Gastrocnemius medialis (tissue), 4 donors: Measurements from ENCODE around the gene TCF7L2. TPM values are rescaled to one million over a fixed set of nuclear protein-coding genes. Genes with fewer than 3 reads are reported as not detected.

Experiments
- ATAC-seq, 2 donors: fragments of 150-250 bp; one replicate each; pipeline ENCODE4 v1.9.1; 2016
- DNase-seq, 2 donors: peaks; one replicate each; pipeline ENCODE4 v3.0.0-alpha.2; 2019
- H3K27ac ChIP-seq, 4 donors: fragments of 200-600 bp; sonication (generic); 1 replicate in 1 of 4; 2 replicates in 3 of 4; pipeline ENCODE4 v1.5.1; 2016 to 2018; ENCODE audit warnings: mild to moderate bottlenecking in 2 of 4, moderate library complexity in 1 of 4
- H3K27me3 ChIP-seq, 3 donors: fragments of 200-600 bp; sonication (generic) in 2 of 3; 1 replicate in 1 of 3; 2 replicates in 2 of 3; pipeline versions ENCODE4 v1.5.1 to v1.6.0; 2016 to 2019; ENCODE audit warnings: mild to moderate bottlenecking in 1 of 3, moderate library complexity in 1 of 3
- H3K36me3 ChIP-seq, 2 donors: fragments of 200-600 bp; sonication (generic) in 1 of 2; one replicate each; pipeline ENCODE4 v1.5.1; 2017 to 2018
- H3K4me1 ChIP-seq, 2 donors: fragments of 200-600 bp; sonication (generic) in 1 of 2; one replicate each; pipeline ENCODE4 v1.5.1; 2016 to 2017; ENCODE audit warnings: mild to moderate bottlenecking in 2 of 2
- H3K4me3 ChIP-seq, 4 donors: fragments of 200-600 bp; sonication (generic) in 3 of 4; 1 replicate in 1 of 4; 2 replicates in 3 of 4; pipeline ENCODE4 v1.5.1; 2016 to 2019; ENCODE audit warnings: mild to moderate bottlenecking in 2 of 4
- H3K9me3 ChIP-seq, 3 donors: fragments of 200-600 bp; sonication (generic) in 2 of 3; 1 replicate in 1 of 3; 2 replicates in 2 of 3; pipeline ENCODE4 v1.5.1; 2016 to 2019
- POLR2A ChIP-seq, 2 donors: fragments of 450-650 bp; IDR thresholded peaks; one replicate each; pipeline ENCODE4 v1.6.1; 2017; ENCODE audit warnings: antibody characterized with exemption in 2 of 2, mild to moderate bottlenecking in 2 of 2, moderate library complexity in 2 of 2
- in situ Hi-C, 4 donors: fragments of 200-750 bp; cut with MboI; loops; one replicate each; pipeline versions ENCODE4 v1.15.0 to v1.8.0; 2017; ENCODE audit warnings: low sequenced_read_pairs in 4 of 4
- intact Hi-C: fragments of 100-400 bp; cut with DNase I; formaldehyde crosslinking; loops from one replicate; pipeline ENCODE4 v1.15.1; 2023; ENCODE audit warnings: low total_unique reads
- total RNA-seq, 4 donors: library from RNA; depleted of rRNA; stranded (reverse); fragments of >200 nt; gene quantifications; one replicate each; pipeline versions ENCODE4 v1.1.0 to v1.2.3, GENCODE V29; 2016
- TF ChIP-seq, protein P1 (sequence below), 5 experiments: fragments of 450-650 bp in 3 of 5; fragments of 200-600 bp in 2 of 5; sonication (generic) in 2 of 5; IDR thresholded peaks in 4 of 5; conservative IDR thresholded peaks in 1 of 5; 1 replicate in 4 of 5; 2 replicates in 1 of 5; pipeline ENCODE4 v1.5.1; 2016 to 2019; ENCODE audit warnings: antibody characterized with exemption in 5 of 5, mild to moderate bottlenecking in 3 of 5, moderate library complexity in 3 of 5

TCF7L2 gene
- total RNA-seq, 4 donors from 2014 or later = 4.6 to 5.1 (median 5.0) TPM

DNA sequence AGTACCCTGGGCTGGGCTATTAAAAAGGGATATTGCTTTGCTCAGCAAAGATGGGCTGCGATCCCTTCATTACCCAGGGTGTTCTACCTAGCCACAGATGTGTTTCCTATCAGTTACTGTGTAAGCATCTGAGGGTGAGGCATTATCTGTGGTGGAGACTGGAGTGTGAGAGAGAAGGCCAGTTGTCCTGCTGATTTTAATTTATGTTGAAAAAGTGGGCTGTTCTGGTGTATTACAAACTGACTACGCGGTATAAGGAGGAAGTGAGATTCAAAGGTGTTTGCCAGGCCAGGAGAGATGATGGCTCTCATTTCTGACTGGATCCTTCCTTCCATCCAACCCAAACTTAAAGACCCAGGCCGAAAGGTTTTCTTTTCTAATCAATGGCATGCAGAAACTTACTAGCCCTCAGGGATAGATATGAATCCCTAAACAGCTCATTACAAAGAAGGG lies 7.6 kb downstream of the TCF7L2 start:
- H3K36me3 ChIP-seq = no peaks in the 10 kb centered on the region
- TF ChIP-seq, protein P1, sequence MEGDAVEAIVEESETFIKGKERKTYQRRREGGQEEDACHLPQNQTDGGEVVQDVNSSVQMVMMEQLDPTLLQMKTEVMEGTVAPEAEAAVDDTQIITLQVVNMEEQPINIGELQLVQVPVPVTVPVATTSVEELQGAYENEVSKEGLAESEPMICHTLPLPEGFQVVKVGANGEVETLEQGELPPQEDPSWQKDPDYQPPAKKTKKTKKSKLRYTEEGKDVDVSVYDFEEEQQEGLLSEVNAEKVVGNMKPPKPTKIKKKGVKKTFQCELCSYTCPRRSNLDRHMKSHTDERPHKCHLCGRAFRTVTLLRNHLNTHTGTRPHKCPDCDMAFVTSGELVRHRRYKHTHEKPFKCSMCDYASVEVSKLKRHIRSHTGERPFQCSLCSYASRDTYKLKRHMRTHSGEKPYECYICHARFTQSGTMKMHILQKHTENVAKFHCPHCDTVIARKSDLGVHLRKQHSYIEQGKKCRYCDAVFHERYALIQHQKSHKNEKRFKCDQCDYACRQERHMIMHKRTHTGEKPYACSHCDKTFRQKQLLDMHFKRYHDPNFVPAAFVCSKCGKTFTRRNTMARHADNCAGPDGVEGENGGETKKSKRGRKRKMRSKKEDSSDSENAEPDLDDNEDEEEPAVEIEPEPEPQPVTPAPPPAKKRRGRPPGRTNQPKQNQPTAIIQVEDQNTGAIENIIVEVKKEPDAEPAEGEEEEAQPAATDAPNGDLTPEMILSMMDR (IDR thresholded peaks at IDR 0.05 in 4 of 5, conservative IDR thresholded peaks at IDR 0.05 in 1 of 5) = no peak
- peaks cover 46 to 60% of the 10 kb centered on the region in 2 donors for H3K4me1 ChIP-seq
- DNase-seq (no peak), ATAC-seq (no peak)
- intact Hi-C loops = no loop called here
- H3K9me3 ChIP-seq = no peaks in the 10 kb centered on the region
- in situ Hi-C loops = no loop called here
- no peaks in the 10 kb centered on the region for H3K27me3 ChIP-seq
- H3K4me3 ChIP-seq = no peak overlapping the region
- peak overlapping the region in 1 of 4 donors; percentile 32 for H3K27ac ChIP-seq

DNA sequence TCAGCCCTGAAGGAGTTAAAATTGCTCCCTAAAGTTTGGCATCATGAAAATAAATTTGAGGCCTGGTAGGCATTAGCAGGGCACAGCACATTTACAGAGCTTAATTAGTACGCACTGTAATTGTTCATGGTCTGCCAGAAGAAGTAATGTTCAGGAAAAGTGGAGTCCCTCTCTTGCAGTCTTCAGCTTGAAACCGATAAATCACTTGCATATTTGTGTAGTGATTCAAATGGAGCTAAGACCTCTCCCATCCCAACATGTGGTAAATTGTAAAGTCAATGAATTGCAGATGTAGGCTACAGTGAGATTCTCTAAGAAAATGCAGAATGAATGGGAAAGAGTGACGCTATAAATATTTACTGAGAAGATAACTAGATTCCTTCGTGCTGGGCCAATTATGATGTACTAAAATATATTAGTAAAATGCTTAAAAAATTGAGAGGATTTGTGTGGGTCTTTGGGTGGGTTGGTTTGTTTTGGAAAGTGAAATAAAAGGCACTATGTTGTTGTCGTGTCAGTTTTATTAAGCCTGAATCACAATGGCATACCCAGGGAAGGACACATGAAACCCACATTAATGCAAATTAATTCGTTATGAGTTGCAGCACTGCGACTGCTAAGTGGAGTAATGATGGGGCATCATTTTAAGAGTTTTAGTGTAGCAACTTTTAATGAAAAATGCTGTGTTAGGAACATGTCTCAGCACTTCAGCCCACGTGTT lies 8.4 kb downstream of the TCF7L2 start:
- intact Hi-C loops (no loop called here), in situ Hi-C loops (no loop called here)
- H3K36me3 ChIP-seq = no peaks in the 10 kb centered on the region
- no peaks in the 10 kb centered on the region for H3K27me3 ChIP-seq
- H3K4me3 ChIP-seq = no peak overlapping the region
- H3K27ac ChIP-seq = no peak overlapping the region
- TF ChIP-seq POLR2A (IDR thresholded peaks at IDR 0.05) = no peak
- TF ChIP-seq, protein P1 (IDR thresholded peaks at IDR 0.05 in 4 of 5, conservative IDR thresholded peaks at IDR 0.05 in 1 of 5) = no peak
- ATAC-seq (no peak), DNase-seq (no peak)
- H3K9me3 ChIP-seq = no peaks in the 10 kb centered on the region
- H3K4me1 ChIP-seq = peaks cover 48 to 52% of the 10 kb centered on the region in 2 donors

DNA sequence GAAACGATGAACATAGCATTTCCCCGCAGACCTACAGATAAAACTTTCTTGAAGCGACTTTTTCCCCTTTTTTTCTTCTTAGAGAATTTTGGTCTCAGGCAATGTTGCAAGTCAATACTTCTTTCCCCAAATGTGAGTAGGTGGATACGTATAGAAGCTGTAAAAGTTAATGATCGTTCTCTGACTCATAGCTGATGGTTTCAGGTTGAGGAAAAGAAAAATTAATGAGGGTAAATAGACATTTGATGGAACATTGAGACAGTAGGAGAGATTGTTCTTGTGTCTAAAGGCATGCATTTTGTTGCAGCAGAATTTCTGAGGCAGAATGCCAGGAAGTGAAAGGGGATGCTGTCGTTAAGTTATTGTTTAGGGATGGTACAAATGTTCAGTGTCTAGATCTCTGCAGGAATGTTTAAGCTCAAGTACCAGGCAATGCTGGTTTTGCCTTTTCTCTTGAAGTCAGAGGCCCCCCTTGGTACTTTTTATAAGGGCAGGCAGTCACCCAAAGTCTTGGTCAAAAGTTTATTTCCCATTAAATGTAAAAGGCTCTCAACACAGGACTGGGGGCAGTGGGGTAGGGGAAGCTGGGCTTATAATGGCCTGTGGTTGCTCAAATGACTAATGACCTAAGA lies 9.3 kb downstream of the TCF7L2 start:
- Histone ChIP-seq H3K4me3 (no peak overlapping the region), H3K27me3 (no peaks in the 10 kb centered on the region), H3K27ac (no peak overlapping the region), H3K36me3 (no peaks in the 10 kb centered on the region), H3K4me1 (peaks cover 44 to 51% of the 10 kb centered on the region in 2 donors), H3K9me3 (no peaks in the 10 kb centered on the region)
- TF ChIP-seq, protein P1 (IDR thresholded peaks at IDR 0.05 in 4 of 5, conservative IDR thresholded peaks at IDR 0.05 in 1 of 5) = no peak
- no peak for TF ChIP-seq POLR2A (IDR thresholded peaks at IDR 0.05)
- no peak for ATAC-seq
- in situ Hi-C loops (no loop called here), intact Hi-C loops (no loop called here)
- no peak for DNase-seq

DNA sequence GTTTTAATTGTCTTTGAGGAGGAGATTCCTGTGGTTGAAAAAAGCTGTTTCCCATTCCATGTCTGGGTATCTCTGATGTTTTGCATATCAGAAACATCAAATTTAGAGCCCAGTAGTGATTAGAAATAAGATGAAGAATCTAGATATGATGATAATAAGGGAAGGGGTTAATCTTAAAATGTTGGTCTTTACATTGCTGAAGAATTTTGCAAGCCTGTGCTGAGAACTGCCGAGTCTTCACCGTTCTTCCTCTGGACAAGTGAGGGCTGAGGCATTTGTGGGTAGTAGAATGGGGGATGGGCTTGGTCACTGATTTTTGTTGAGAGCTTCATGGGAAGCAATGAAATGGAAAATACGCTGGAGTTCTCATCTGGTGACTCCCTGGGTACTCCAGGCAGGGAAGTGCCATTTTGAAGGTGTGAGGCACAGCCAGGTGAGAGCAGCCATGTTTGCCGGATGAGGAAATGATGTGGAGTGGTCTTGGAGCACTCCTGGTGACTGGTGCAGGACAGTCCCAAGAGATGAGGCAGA lies 10.2 kb downstream of the TCF7L2 start:
- TF ChIP-seq POLR2A (IDR thresholded peaks at IDR 0.05) = no peak
- TF ChIP-seq, protein P1 (IDR thresholded peaks at IDR 0.05 in 4 of 5, conservative IDR thresholded peaks at IDR 0.05 in 1 of 5) = no peak
- Histone ChIP-seq H3K4me3 (no peak overlapping the region), H3K9me3 (no peaks in the 10 kb centered on the region), H3K36me3 (no peaks in the 10 kb centered on the region), H3K27ac (no peak overlapping the region), H3K4me1 (peaks cover 40 to 48% of the 10 kb centered on the region in 2 donors), H3K27me3 (no peaks in the 10 kb centered on the region)
- in situ Hi-C loops = no loop called here
- intact Hi-C loops = no loop called here
- ATAC-seq (no peak), DNase-seq (no peak)
